ENCODE data around the gene LTBP2. TPM values are rescaled to one million over a fixed set of nuclear protein-coding genes. Genes with fewer than 3 reads are reported as not detected.

LTBP2 gene
- total RNA-seq, 6 experiments from 2014 or later, result 0.46 to 3.5 (median 1.7) TPM

DNA sequence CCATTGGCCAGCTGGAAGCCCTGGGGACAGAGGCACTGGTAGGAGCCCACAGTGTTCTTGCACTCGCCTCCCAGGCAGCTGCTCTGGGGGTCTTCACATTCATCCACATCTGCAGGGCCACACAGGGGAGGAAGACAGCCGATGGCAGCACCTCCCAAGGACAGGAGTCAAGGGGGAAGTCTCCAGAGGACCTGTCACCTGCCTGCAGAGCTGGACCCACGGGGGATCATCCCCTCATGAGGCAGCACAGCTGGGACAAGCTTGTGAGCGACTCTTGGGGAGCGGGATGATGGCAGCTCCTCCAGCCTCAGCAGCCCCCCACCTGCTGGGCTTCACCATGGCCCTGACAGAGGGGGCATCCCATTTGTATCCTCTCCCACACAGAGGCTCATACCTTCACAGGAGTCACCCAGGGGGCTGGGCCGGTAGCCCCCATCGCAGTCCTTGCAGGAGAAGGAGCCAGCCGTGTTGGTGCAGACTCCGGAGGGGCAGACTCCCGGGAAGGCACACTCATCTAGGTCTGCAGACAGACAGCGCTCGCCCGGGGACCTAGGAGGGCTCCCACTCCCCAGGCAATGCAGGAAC is 103.1 kb downstream of the LTBP2 start:
- Histone ChIP-seq H3K36me3 (no peaks in the 10 kb centered on the region), H3K27ac (no peak overlapping the region), H3K4me3 (no peak overlapping the region), H3K9me3 (no peaks in the 10 kb centered on the region), H3K4me1 (no peaks in the 10 kb centered on the region), H3K27me3 (no peaks in the 10 kb centered on the region)
- ATAC-seq (no peak), DNase-seq (peak in 2 of 3 donors; percentile 42 to 51)
- TF ChIP-seq POLR2A (IDR thresholded peaks at IDR 0.05) (no peak), CTCF (IDR thresholded peaks at IDR 0.05) (no peak)
- intact Hi-C loops (cut with DNase I), result no loop called here
- 40% methylated on average over 1 of the region's 13 CpGs for WGBS (ENCODE audit: insufficient coverage, low coverage, low lambda C conversion rate, missing lambda C conversion rate)

DNA sequence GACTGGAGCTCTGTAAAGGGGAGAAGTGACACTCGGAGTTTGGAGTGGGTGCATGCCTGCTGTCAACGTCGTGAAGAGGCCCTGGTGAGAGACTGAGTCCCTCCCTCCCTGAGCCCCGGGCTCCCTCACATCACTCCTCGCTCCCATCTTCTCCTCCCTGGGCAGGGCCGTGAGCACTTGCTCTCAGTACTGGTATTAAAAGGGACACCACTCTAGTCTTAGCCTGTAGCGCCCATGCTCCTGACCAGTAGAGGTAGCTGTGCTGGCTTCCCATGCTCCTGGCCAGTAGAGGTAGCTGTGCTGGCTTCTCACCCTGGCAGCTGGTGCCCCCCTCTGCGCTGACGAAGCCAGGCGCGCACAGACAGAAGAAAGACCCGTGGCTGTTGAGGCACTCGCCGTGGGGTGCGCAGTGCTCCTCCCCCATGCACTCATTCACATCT is 103.7 kb downstream of the LTBP2 start:
- H3K27ac ChIP-seq, result no peak overlapping the region
- ATAC-seq, result peak in 2 of 4 donors; percentile 12 to 24
- no peaks in the 10 kb centered on the region for H3K27me3 ChIP-seq
- H3K36me3 ChIP-seq, result no peaks in the 10 kb centered on the region
- 48% methylated on average over 5 of the region's 15 CpGs for WGBS (ENCODE audit: insufficient coverage, low coverage, low lambda C conversion rate, missing lambda C conversion rate)
- peak in 1 of 3 donors; percentile 36 for DNase-seq
- no peaks in the 10 kb centered on the region for H3K9me3 ChIP-seq
- H3K4me1 ChIP-seq, result no peaks in the 10 kb centered on the region
- TF ChIP-seq CTCF (IDR thresholded peaks at IDR 0.05), result peak in 2 of 4 donors; percentile 8 to 12
- TF ChIP-seq POLR2A (IDR thresholded peaks at IDR 0.05), result no peak
- intact Hi-C loops (cut with DNase I), result no loop called here
- H3K4me3 ChIP-seq, result no peak overlapping the region

GRCh38 chr14:74507840-74508239 is 104.2 kb downstream of the LTBP2 start:
- DNase-seq (peak in 1 of 3 donors; percentile 33), ATAC-seq (no peak)
- TF ChIP-seq CTCF (IDR thresholded peaks at IDR 0.05), result no peak
- no peak for TF ChIP-seq POLR2A (IDR thresholded peaks at IDR 0.05)
- Histone ChIP-seq H3K9me3 (no peaks in the 10 kb centered on the region), H3K27me3 (no peaks in the 10 kb centered on the region), H3K36me3 (no peaks in the 10 kb centered on the region), H3K4me1 (no peaks in the 10 kb centered on the region), H3K27ac (no peak overlapping the region), H3K4me3 (no peak overlapping the region)
- intact Hi-C loops (cut with DNase I), result no loop called here
- WGBS (ENCODE audit: insufficient coverage, low coverage, low lambda C conversion rate, missing lambda C conversion rate), result 82% methylated on average over 3 of the region's 5 CpGs

DNA sequence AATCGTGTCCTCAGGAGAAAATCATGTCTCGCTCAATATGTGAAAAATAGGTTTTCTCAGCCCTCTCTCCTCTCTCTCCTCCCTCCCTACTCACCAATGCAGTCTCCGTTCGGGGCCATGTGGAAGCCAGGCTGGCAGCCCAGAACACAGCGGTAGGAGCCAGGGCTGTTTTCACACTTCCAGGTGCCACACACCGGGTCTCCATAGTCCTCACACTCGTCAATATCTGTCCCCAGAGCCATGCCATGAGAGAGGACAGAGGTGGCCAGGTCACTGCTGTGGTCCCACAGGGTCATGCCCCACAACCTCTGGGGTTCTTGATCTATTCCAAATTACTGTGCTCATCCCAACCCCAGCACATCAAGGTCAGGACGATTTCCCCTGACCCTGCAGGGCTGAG is 105.0 kb downstream of the LTBP2 start:
- intact Hi-C loops (cut with DNase I), result no loop called here
- 64% methylated on average over 8 of the region's 8 CpGs for WGBS (ENCODE audit: insufficient coverage, low coverage, low lambda C conversion rate, missing lambda C conversion rate)
- ATAC-seq (no peak), DNase-seq (no peak)
- Histone ChIP-seq H3K9me3 (no peaks in the 10 kb centered on the region), H3K4me1 (no peaks in the 10 kb centered on the region), H3K27ac (no peak overlapping the region), H3K4me3 (no peak overlapping the region), H3K36me3 (no peaks in the 10 kb centered on the region), H3K27me3 (no peaks in the 10 kb centered on the region)
- TF ChIP-seq POLR2A (IDR thresholded peaks at IDR 0.05) (no peak), CTCF (IDR thresholded peaks at IDR 0.05) (no peak)
